OCI-LY7 (cell line): ENCODE data around the gene RNU1-2.
"Not testable (repeated sequence)": the region's sequence is repeated elsewhere in the genome, so short reads cannot be mapped to it uniquely, and the experiment has no call there.

Source experiments
- CTCF ChIP-seq: fragments of 200-600 bp; sonication (generic); conservative IDR thresholded peaks from 2 replicates; pipeline ENCODE4 v1.5.1; 2014; ENCODE audit warnings: mild to moderate bottlenecking, antibody characterized with exemption, low read length, moderate library complexity, mixed read lengths
- EZH2phosphoT487 ChIP-seq: fragments of 200-600 bp; sonication (generic); IDR thresholded peaks from 2 replicates; pipeline ENCODE4 v1.6.1; 2018; ENCODE audit warnings: low read depth, borderline replicate concordance, mild to moderate bottlenecking, mixed run types, antibody characterized with exemption, low read length, moderate library complexity, mixed read lengths

GRCh38 chr1:16862415-16862814 is 33.4 kb upstream of the RNU1-2 start:
- TF ChIP-seq CTCF, EZH2phosphoT487: not testable (repeated sequence)
